ENCODE data around the gene PALLD. TPM values are rescaled to one million over a fixed set of nuclear protein-coding genes. Genes with fewer than 3 reads are reported as not detected.

The PALLD gene
- total RNA-seq, 1 experiment from 2014 or later, result 166 TPM

DNA sequence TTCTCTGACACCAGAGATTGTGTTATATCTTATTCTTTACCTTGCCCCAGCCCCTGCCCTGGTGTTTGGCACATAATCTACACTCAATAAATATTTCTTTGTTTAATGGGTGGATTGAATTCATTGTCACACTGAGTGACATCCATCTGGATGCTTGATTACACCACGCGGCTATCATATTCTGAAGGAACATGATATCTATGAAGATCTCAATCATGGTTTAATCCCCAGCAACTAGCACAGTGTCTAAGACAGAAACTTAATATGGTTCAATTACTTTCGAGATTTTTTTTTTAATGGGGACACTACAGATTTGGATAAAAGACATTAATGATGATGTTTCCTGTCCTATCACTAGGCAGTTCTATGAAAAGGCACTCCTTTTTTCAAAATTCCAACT is 246.3 kb downstream of the PALLD start:
- H3K27ac ChIP-seq (ENCODE audit: low read depth, low read length), result no peak overlapping the region
- no peak overlapping the region for H3K4me2 ChIP-seq (ENCODE audit: low read length)
- no peaks in the 10 kb centered on the region for H3K27me3 ChIP-seq (ENCODE audit: insufficient read depth, low read length)
- no peaks in the 10 kb centered on the region for H3K79me2 ChIP-seq (ENCODE audit: insufficient read depth, low read length)
- H2AFZ ChIP-seq (ENCODE audit: low read depth, low read length, poor library complexity, severe bottlenecking), result no peak overlapping the region
- no peak overlapping the region for H3K9ac ChIP-seq (ENCODE audit: low read length)
- no peaks in the 10 kb centered on the region for H3K9me3 ChIP-seq (ENCODE audit: control insufficient read depth in 1 of 2, insufficient read depth in 1 of 2, low read depth in 1 of 2, low read length in 2 of 2)
- no peak overlapping the region for H3K4me3 ChIP-seq (replicated peaks in 1 of 2; ENCODE audit: low read depth in 1 of 2, low read length in 2 of 2)
- ATAC-seq, result no peak
- no TSS peak for BruUV-seq (replicated peaks)
- TF ChIP-seq ELF1 (IDR thresholded peaks at IDR 0.05; ENCODE audit: borderline replicate concordance, low read depth), result no peak
- no peak for TF ChIP-seq YY1 (IDR thresholded peaks at IDR 0.05; ENCODE audit: extremely low read depth, insufficient replicate concordance, low read depth, low read length)
- no peak for TF ChIP-seq TCF7L2 (IDR thresholded peaks at IDR 0.05; ENCODE audit: borderline replicate concordance, extremely low read depth, insufficient read depth, insufficient read length)
- TF ChIP-seq ZNF274 (IDR thresholded peaks at IDR 0.05; ENCODE audit: low read depth, low read length), result no peak
- TF ChIP-seq SIN3A (IDR thresholded peaks at IDR 0.05; ENCODE audit: low read depth), result no peak
- TF ChIP-seq CTCF (IDR thresholded peaks at IDR 0.05 in 2 of 3, conservative IDR thresholded peaks at IDR 0.05 in 1 of 3; ENCODE audit: borderline replicate concordance in 1 of 3, insufficient read depth in 1 of 3, low read depth in 2 of 3, low read length in 2 of 3), result no peak
- intact Hi-C loops (cut with micrococcal nuclease), result no loop called here
- no peak for DNase-seq (ENCODE audit: low read depth, low spot score)
- H3K4me1 ChIP-seq (ENCODE audit: control insufficient read depth in 1 of 2, insufficient read depth in 2 of 2, low read length in 2 of 2), result no peaks in the 10 kb centered on the region
- RAD21 ChIA-PET (ENCODE audit: low non-redundant PET in 1 of 2, low total read pairs in 2 of 2, uncharacterized antibody in 2 of 2, unreplicated experiment in 2 of 2), result no interaction called here
- H3K9me2 ChIP-seq (ENCODE audit: insufficient read depth), result no peaks in the 10 kb centered on the region
- H4K20me1 ChIP-seq (ENCODE audit: insufficient read depth), result no peaks in the 10 kb centered on the region; the same call in 1 of the 2 replicates
- POLR2A ChIA-PET, result no interaction called here
- H3K36me3 ChIP-seq (ENCODE audit: control insufficient read depth in 1 of 2, insufficient read depth in 2 of 2, low read length in 2 of 2), result no peaks in the 10 kb centered on the region
- CTCF ChIA-PET, result no interaction called here

GRCh38 chr4:168743601-168744000 is 246.7 kb downstream of the PALLD start:
- no TSS peak for BruUV-seq (replicated peaks)
- no peak overlapping the region for H2AFZ ChIP-seq (ENCODE audit: low read depth, low read length, poor library complexity, severe bottlenecking)
- H3K36me3 ChIP-seq (ENCODE audit: control insufficient read depth in 1 of 2, insufficient read depth in 2 of 2, low read length in 2 of 2), result no peaks in the 10 kb centered on the region
- H3K9me3 ChIP-seq (ENCODE audit: control insufficient read depth in 1 of 2, insufficient read depth in 1 of 2, low read depth in 1 of 2, low read length in 2 of 2), result no peaks in the 10 kb centered on the region
- H3K27ac ChIP-seq (ENCODE audit: low read depth, low read length), result no peak overlapping the region
- no peak overlapping the region for H3K4me2 ChIP-seq (ENCODE audit: low read length)
- H3K79me2 ChIP-seq (ENCODE audit: insufficient read depth, low read length), result no peaks in the 10 kb centered on the region
- ChIA-PET CTCF (no interaction called here), POLR2A (no interaction called here), RAD21 (ENCODE audit: low non-redundant PET in 1 of 2, low total read pairs in 2 of 2, uncharacterized antibody in 2 of 2, unreplicated experiment in 2 of 2) (no interaction called here)
- ATAC-seq (no peak), DNase-seq (ENCODE audit: low read depth, low spot score) (no peak)
- no peak overlapping the region for H3K9ac ChIP-seq (ENCODE audit: low read length)
- no peaks in the 10 kb centered on the region for H3K9me2 ChIP-seq (ENCODE audit: insufficient read depth)
- no peak overlapping the region for H3K4me3 ChIP-seq (replicated peaks in 1 of 2; ENCODE audit: low read depth in 1 of 2, low read length in 2 of 2)
- H4K20me1 ChIP-seq (ENCODE audit: insufficient read depth), result no peaks in the 10 kb centered on the region; the same call in 1 of the 2 replicates
- H3K4me1 ChIP-seq (ENCODE audit: control insufficient read depth in 1 of 2, insufficient read depth in 2 of 2, low read length in 2 of 2), result no peaks in the 10 kb centered on the region
- intact Hi-C loops (cut with micrococcal nuclease), result no loop called here
- H3K27me3 ChIP-seq (ENCODE audit: insufficient read depth, low read length), result no peaks in the 10 kb centered on the region
- TF ChIP-seq EGR1 (IDR thresholded peaks at IDR 0.05; ENCODE audit: low read depth) (no peak), YY1 (IDR thresholded peaks at IDR 0.05; ENCODE audit: extremely low read depth, insufficient replicate concordance, low read depth, low read length) (no peak), MAX (IDR thresholded peaks at IDR 0.05) (no peak), JUND (IDR thresholded peaks at IDR 0.05) (no peak), EZH2phosphoT487 (IDR thresholded peaks at IDR 0.05; ENCODE audit: borderline replicate concordance) (no peak), TCF7L2 (IDR thresholded peaks at IDR 0.05; ENCODE audit: borderline replicate concordance, extremely low read depth, insufficient read depth, insufficient read length) (no peak), ZFX (IDR thresholded peaks at IDR 0.05) (no peak), RAD21 (IDR thresholded peaks at IDR 0.05; ENCODE audit: low read depth) (no peak), ATF3 (IDR thresholded peaks at IDR 0.05) (no peak), SIN3A (IDR thresholded peaks at IDR 0.05; ENCODE audit: low read depth) (no peak), ELF1 (IDR thresholded peaks at IDR 0.05; ENCODE audit: borderline replicate concordance, low read depth) (no peak), FOSL1 (IDR thresholded peaks at IDR 0.05; ENCODE audit: low read depth) (no peak), ZNF274 (IDR thresholded peaks at IDR 0.05; ENCODE audit: low read depth, low read length) (no peak), CTCF (IDR thresholded peaks at IDR 0.05 in 2 of 3, conservative IDR thresholded peaks at IDR 0.05 in 1 of 3; ENCODE audit: borderline replicate concordance in 1 of 3, insufficient read depth in 1 of 3, low read depth in 2 of 3, low read length in 2 of 3) (no peak)
